ENCODE measurements around the gene OR10P1.

- TF ChIP-seq CTCF (IDR thresholded peaks at IDR 0.05) (no peak), POLR2A (IDR thresholded peaks at IDR 0.05) (no peak)
Measured at GRCh38 chr12:55629058-55629841, 7.4 kb upstream of the OR10P1 start.

All from adrenal gland (tissue), 5 donors.